ENCODE results near the gene NET1.

The NET1 gene

DNA sequence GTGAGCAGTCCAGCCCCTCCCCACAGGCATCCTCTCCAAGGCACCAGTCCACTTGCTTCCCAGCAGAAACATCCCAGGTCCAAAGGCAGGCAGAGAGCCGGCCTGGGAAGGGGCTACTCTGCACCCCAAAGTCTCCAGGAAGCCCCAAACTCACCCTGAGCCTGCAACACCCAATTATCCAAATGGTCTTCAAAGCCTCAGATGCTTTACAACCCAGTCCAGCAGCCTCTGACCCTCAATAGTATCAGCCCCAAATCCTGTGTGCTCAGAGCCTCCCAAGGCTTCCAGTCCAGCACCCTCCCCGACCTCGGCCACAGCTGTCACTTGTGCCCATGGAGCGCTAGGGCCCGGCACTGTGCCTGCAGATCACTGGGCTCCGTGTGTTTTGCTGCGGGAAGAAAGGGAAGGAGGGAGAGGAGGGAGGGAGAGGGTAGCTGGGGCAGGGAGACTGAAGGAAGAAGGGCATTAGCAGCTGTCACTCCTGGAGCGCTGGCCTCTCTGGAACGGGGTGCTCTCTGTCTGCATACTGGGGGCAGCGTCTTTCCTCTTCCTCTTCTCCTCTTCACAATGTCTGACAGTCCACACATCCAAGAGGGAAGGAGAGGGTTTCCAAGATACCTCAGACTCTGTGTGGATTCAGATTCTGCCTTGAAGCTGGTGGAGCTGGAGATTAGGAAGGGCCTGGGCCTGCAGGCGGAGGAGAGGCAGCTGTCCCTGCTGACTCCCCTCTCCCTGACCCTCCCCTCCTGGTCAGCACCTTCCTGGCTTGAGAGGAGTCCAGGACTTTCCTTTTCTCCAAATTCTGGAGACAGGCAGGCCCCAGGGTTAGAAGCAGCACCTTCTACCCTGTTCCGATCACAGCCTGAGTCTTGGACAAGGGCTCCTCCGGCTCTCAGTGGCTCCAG, 73.8 kb downstream of the NET1 start:
- no peak for DNase-seq (ENCODE audit: low read depth)

GRCh38 chr10:5486853-5487235, 74.5 kb downstream of the NET1 start:
- no peak for DNase-seq (ENCODE audit: low read depth)

GRCh38 chr10:5488272-5489161, 76.2 kb downstream of the NET1 start:
- DNase-seq (ENCODE audit: low read depth), result no peak

DNA sequence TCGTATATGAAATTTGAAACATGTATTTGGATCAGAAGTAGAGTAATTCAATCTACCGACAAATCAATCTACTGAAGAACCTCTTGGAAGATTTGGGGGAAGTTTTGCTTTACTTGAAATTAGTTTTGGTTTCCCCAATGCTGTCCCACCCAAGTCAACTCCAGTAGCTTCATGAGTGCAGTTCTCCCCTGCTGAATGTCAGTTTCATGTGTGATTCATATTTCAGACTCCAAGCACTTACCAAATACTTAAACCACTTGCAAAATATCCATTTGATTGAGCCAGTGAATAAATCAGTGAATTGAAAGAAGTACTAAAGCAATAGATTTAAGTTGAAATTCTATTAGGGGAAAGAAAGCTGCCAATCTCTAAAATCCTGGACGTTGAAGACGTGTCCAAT, 77.7 kb downstream of the NET1 start:
- no peak for DNase-seq (ENCODE audit: low read depth)

- DNase-seq (ENCODE audit: low read depth), result no peak
Observed at GRCh38 chr10:5490698-5491464, 78.5 kb downstream of the NET1 start.

DNA sequence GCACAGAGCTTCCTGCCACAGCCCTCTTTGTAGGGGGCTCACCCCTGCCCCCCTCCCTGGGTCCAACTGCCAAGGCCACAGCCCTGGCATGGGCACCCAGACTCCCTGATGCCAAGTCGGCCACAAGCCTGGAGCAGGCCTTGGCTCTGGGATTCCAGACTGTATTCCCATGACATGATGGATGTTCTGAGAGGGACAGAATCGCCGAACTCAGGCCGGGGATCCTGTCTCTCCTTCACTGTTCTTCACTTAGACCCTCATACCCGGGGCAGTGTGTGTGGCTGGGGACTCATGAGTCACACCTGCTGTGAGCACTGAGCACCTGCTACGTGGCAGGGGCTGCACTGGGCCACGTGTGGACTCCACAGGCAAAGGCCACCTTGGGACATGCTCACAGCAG, 79.1 kb downstream of the NET1 start:
- DNase-seq (ENCODE audit: low read depth), result no peak

DNA sequence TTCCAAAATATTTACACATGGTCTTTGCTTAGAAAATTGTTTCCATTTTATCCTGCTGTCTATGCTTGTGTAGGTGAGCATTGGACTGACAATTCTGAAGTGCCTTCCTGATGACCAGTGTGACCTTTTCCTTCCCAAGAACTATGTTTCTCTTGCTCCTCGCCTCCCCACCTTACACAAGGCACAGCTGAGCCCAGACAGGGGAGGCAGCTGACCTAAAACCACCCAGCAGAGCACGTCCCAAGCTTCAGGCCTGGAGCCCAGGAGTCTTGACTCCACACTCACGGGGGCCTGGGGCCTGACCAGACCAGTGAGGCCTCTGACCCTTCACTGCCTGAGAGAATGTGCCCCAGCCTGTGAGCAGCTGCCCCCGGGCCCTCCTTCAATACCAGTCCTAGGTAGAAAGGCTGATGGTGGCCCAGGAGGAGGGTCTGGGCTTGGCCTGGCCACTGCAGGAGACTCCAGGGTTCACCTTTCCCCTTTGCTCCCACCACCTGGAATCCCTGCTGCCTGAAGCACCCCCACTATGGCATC, 80.0 kb downstream of the NET1 start:
- DNase-seq (ENCODE audit: low read depth), result no peak

DNA sequence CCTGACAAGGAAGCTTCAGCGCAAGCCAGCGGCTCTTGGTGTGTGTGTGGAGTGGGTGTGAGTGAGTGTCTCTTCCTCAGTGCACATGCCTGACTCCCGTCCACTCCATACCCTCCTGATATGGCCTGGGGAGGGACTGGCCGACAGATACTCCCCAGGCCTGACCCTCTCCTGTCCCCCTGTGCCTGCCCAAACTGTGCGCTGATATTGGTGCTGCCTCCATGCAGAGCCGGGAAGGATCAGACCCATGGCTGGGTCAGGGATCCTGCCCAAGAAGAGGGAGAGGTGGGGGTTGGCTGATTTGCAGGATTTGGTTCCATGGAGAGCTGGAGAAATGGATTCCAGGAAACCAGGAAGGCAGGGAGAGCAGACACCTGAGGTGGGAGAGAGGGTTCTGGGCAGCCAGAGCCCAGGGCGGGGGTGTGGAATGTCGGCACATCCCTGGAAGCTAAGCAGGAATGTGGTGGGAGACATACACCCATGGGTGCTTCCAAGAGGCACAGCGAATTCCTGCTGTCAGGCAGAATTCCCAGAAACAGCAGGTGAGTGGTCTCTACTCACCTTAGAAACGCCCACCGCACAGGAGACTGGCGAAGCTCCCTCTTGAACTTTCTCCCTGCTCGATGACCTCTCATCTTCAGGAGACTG, 80.7 kb downstream of the NET1 start:
- no peak for DNase-seq (ENCODE audit: low read depth)

- DNase-seq (ENCODE audit: low read depth), result no peak
Observed at GRCh38 chr10:5493691-5494090, 81.3 kb downstream of the NET1 start.

- DNase-seq (ENCODE audit: low read depth), result no peak
Observed at GRCh38 chr10:5494611-5495010, 82.3 kb downstream of the NET1 start.

DNA sequence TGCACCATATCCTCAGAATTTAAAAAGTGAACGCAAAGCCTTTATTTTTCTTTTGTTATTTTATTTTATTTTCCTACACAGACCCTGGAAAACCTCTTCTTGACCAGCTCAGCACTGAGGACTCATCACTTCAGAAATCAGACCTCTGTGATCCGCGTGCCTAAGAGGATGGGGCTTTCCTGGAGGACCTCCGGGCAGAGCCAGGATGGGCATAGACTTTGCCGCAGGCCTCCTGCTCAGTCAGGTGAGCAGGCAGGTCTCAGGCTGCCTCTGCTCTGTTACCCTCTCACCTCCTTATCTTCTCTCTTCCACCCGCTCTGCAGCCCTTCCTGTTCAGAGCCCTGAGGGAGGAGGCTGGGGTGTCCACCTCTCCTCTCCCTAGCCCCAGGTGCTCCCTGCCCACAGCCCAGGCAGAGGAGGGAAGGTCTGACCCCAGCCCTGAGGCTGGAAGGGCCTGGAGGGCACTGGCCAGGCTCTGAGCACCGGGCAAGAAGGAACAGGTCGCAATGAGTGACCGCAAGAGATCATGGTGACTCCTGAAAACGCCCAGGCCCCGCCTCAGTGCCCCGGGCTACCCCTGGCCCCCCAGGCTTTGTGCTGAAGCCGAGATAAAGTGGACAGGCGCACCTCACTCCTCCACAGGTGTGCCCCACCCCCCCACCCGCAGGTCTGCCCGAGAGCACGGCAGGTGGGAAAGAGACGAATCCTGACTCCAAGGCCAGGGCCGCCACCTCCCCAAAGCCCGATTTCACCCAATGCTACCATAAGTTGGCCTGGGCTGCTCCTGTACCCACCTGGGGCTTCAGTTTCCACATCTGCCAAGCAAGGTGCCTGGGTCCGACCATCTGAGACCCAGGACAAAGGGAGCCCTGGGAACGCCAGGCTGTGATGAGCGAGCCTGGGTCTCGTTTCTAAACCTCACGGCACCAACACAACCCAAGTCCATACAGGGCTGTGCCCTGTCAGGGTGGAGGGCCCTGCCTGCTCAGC, 84.2 kb downstream of the NET1 start:
- no peak for DNase-seq (ENCODE audit: low read depth)

GRCh38 chr10:5497289-5497688, 84.9 kb downstream of the NET1 start:
- DNase-seq (ENCODE audit: low read depth), result no peak

DNA sequence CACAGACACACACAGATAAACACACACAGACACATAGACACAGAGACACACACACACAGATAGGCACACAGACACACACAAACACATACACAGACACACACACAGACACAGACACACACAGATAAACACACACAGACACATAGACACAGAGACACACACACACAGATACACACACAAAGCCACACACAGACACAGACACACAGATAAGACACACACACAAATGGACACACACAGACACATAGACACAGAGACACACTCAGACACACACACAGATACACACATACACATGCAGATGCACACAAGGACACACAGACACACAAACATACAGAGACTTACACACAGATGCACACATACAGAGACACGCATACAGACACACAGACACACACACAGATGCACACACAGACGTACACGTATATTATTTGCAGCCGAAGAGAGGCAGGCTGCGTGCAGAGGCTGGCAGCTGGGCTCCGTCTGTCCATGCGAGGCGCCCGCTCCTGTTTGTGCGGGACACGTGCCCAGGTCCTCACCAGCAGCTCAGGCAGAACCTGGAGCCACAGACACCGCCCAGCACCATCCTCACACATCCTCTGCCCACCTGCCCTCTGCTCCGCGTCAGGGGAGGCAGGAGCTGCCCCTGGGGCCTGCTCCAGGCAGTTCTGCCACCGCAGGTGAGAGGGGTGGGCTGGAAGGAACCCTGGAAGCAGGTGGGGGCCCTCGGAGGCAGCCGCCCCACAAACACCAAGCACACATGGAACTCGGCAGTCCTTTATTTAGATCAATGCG, 85.8 kb downstream of the NET1 start:
- DNase-seq (ENCODE audit: low read depth), result no peak

GRCh38 chr10:5498791-5499492, 86.6 kb downstream of the NET1 start:
- no peak for DNase-seq (ENCODE audit: low read depth)

DNA sequence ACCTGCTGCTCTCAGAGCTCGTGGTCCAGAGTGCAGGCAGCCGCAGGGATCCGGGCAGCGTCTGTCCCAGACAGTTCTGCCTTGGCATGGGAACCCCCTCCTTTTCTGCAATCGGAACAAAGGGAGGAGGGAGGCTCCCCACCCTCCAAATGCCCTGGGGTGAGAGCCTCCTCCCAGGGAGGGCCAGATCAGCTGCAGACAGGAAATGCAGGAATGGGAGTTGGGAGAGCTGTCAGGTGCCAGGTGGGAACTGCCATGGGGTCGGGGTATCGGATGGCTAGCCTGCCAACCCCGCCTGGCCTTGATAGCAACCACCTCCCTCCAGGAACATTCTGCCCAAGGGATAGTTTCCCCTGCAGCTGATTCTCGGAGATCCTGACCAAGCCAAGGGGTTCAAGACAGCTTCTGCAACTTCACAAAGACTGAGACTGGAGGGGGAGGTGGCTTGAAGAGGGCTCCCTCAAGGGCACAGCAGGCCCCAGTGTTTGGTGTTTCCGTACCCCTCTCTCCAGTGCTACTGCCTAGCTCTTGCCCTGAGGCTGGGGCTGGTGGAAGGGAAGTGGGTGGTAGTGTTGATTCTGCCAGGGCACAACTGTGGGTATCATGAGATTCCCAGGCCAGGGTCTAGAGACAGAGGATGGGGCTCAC, 87.3 kb downstream of the NET1 start, which contains the start of gene CALML5:
Gene CALML5, minus strand, starts transcription at position 78 of the 648 bp plus-strand sequence. CDS start 132 bp downstream, outside the sequence.
- no peak for DNase-seq (ENCODE audit: low read depth)

- no peak for DNase-seq (ENCODE audit: low read depth)
Observed at GRCh38 chr10:5500162-5500670, 87.9 kb downstream of the NET1 start.

DNA sequence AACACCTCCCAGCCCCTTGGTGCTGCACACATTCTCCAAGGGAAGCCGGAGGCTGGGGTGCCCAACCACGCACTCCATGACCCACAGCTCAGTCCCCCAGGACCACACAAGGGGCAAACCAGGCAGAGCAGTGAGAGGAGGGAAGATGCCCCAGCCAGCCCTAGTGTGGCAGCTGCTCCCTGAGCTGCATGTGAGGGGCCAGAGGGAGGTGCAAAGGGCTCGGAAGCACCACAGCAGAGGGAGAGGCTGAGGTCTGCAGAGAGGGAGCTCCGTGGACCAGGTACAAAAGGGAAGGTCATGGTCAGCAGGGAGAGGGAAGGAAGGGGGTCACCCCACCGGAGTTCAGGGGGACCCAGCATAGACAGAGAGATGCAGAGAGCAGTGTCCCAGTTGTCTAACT, 88.6 kb downstream of the NET1 start:
- DNase-seq (ENCODE audit: low read depth), result no peak

GRCh38 chr10:5502061-5502521, 89.7 kb downstream of the NET1 start:
- DNase-seq (ENCODE audit: low read depth), result no peak

Measured in GM04504 (cell line).